ENCODE measurements around the gene AICDA. TPM values are rescaled to one million over a fixed set of nuclear protein-coding genes. Genes with fewer than 3 reads are reported as not detected.

AICDA gene
- total RNA-seq, 4 donors from 2014 or later, result not detected

- WGBS, result 66% methylated on average over 6 of the region's 6 CpGs
- Histone ChIP-seq H3K27me3 (no peaks in the 10 kb centered on the region), H3K4me3 (no peak overlapping the region), H3K27ac (replicated peaks in 1 of 4) (no peak overlapping the region), H3K36me3 (no peaks in the 10 kb centered on the region), H3K9me3 (no peaks in the 10 kb centered on the region), H3K4me1 (no peaks in the 10 kb centered on the region)
- intact Hi-C loops (cut with DNase I), result no loop called here
- DNase-seq (ENCODE audit: extremely low spot score), result no peak
- no peak for TF ChIP-seq EP300 (IDR thresholded peaks at IDR 0.05)
- TF ChIP-seq POLR2AphosphoS5 (IDR thresholded peaks at IDR 0.05), result no peak
- TF ChIP-seq POLR2A (IDR thresholded peaks at IDR 0.05; ENCODE audit: low read depth), result no peak
- TF ChIP-seq, protein P1, sequence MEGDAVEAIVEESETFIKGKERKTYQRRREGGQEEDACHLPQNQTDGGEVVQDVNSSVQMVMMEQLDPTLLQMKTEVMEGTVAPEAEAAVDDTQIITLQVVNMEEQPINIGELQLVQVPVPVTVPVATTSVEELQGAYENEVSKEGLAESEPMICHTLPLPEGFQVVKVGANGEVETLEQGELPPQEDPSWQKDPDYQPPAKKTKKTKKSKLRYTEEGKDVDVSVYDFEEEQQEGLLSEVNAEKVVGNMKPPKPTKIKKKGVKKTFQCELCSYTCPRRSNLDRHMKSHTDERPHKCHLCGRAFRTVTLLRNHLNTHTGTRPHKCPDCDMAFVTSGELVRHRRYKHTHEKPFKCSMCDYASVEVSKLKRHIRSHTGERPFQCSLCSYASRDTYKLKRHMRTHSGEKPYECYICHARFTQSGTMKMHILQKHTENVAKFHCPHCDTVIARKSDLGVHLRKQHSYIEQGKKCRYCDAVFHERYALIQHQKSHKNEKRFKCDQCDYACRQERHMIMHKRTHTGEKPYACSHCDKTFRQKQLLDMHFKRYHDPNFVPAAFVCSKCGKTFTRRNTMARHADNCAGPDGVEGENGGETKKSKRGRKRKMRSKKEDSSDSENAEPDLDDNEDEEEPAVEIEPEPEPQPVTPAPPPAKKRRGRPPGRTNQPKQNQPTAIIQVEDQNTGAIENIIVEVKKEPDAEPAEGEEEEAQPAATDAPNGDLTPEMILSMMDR (IDR thresholded peaks at IDR 0.05), result no peak
Observed at GRCh38 chr12:8553088-8553627, 59.5 kb downstream of the AICDA start.

Small RNA genes within 50 kb of the gene (small RNA-seq; reads per million reads assigned to genes)
- gene RF00019 (0 reads per million in 3 donors), gene RF00564 (0 reads per million in 3 donors)

Other genes with a start within 250 kb of the AICDA start
- not detected for gene CLEC6A, start 156.9 kb downstream of the AICDA start, total RNA-seq
- 1 to 10 TPM in 1 of 4 donors, not detected in 3; 1.7 TPM for gene CLEC4D, start 99.4 kb downstream of the AICDA start, total RNA-seq
- gene CLEC4E, start 72.0 kb downstream of the AICDA start, total RNA-seq, result 1 to 10 TPM in 2 of 4 donors, under 1 TPM in 1, not detected in 1; 0.71 to 5.1 (median 3.7) TPM
- gene MFAP5, start 50.0 kb upstream of the AICDA start, total RNA-seq, result 100 to 1,000 TPM in 3 of 4 donors, 10 to 100 TPM in 1; 94.7 to 252 (median 177) TPM
- 10 to 100 TPM; 26.6 to 34.5 (median 29.2) TPM for gene RIMKLB, start 85.1 kb upstream of the AICDA start, total RNA-seq
- gene A2ML1, start 209.8 kb upstream of the AICDA start, total RNA-seq, result 1 to 10 TPM in 1 of 4 donors, under 1 TPM in 1, not detected in 2; 0.11 to 1.2 TPM

All from esophagus muscularis mucosa (tissue), 4 donors.